ENCODE data around the gene PIGH.

PIGH gene

DNA sequence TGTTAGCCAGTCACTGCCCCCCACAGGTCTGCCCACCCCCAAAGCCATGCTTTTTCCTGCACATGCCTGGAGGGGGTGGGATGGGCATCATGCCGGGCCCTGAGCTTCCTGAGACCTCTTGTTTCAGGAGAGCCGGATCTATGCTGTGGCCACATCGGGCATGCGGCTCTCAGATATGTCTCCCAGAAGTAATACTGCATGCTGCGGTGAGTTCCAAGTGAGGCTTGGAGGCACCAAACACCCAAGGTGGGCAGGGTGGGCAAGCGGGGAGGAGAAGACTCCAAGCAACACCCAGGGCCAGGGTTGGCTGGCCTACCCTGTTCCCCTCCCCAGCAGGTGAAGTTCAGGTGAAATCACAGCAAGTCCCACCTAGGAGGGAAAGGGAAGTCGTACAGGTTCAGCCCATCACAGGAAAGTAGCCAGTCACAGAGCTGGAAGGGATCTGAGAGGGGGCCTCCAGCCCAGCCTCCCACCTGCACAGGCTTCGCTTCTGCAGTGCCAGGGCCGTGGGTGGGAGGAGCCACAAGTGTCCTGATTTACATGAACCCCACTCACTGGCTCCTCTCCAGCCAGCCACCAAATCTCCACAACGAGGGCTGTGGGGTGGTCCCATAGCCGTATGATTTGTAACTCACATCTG, 30.9 kb downstream of the PIGH start:
- no peaks in the 10 kb centered on the region for H3K9me3 ChIP-seq (ENCODE audit: control insufficient read depth, low read length)
- peaks cover 13% of the 10 kb centered on the region for H3K4me1 ChIP-seq (ENCODE audit: control insufficient read depth, insufficient read depth, low read length)
- no peak overlapping the region for H3K27ac ChIP-seq (ENCODE audit: insufficient read depth, low read depth, low read length, poor library complexity, severe bottlenecking)
- H3K36me3 ChIP-seq (ENCODE audit: control insufficient read depth, insufficient read depth, low read length), result no peaks in the 10 kb centered on the region
- no peaks in the 10 kb centered on the region for H3K27me3 ChIP-seq (ENCODE audit: control insufficient read depth, insufficient read depth, low read length, poor library complexity, severe bottlenecking)
- 84% methylated on average over 11 of the region's 11 CpGs for whole genome bisulfite sequencing, 2 experiments
- H3K4me3 ChIP-seq (ENCODE audit: insufficient read depth, low read depth, low read length), result no peak overlapping the region

DNA sequence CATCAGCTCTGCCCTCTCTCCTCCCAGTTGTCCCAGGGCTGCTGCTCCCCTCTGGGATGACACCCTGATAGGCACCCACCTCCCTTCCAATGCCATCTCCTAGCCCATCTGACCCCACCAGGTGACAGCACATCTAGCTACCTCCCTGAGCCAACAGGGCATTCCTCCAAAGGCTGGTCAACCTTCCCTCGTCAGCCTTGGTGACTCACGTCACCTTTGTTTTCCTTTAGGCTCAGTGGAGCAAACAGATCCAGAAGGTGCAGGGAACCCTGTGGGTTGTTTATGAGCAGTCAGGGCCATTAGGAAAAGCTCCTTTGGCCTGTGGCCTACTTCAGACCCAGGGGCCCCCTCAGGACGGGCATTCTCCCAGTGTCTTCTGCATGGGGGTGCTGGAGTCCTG, 32.4 kb downstream of the PIGH start:
- Histone ChIP-seq H3K4me3 (ENCODE audit: insufficient read depth, low read depth, low read length) (no peak overlapping the region), H3K4me1 (ENCODE audit: control insufficient read depth, insufficient read depth, low read length) (peaks cover 13% of the 10 kb centered on the region), H3K9me3 (ENCODE audit: control insufficient read depth, low read length) (no peaks in the 10 kb centered on the region), H3K27me3 (ENCODE audit: control insufficient read depth, insufficient read depth, low read length, poor library complexity, severe bottlenecking) (no peaks in the 10 kb centered on the region), H3K36me3 (ENCODE audit: control insufficient read depth, insufficient read depth, low read length) (no peaks in the 10 kb centered on the region), H3K27ac (ENCODE audit: insufficient read depth, low read depth, low read length, poor library complexity, severe bottlenecking) (no peak overlapping the region)
- WGBS, 2 experiments, result 88 to 95% methylated on average over 3 of the region's 3 CpGs

- H3K4me1 ChIP-seq (ENCODE audit: control insufficient read depth, insufficient read depth, low read length), result peaks cover 13% of the 10 kb centered on the region
- no peaks in the 10 kb centered on the region for H3K9me3 ChIP-seq (ENCODE audit: control insufficient read depth, low read length)
- 71 to 76% methylated on average over 6 of the region's 6 CpGs for WGBS, 2 experiments
- no peaks in the 10 kb centered on the region for H3K36me3 ChIP-seq (ENCODE audit: control insufficient read depth, insufficient read depth, low read length)
- no peaks in the 10 kb centered on the region for H3K27me3 ChIP-seq (ENCODE audit: control insufficient read depth, insufficient read depth, low read length, poor library complexity, severe bottlenecking)
- no peak overlapping the region for H3K4me3 ChIP-seq (ENCODE audit: insufficient read depth, low read depth, low read length)
- peak overlapping the region; percentile 11 for H3K27ac ChIP-seq (ENCODE audit: insufficient read depth, low read depth, low read length, poor library complexity, severe bottlenecking)
Observed at GRCh38 chr14:67566908-67567307, 33.2 kb downstream of the PIGH start.

GRCh38 chr14:67564236-67564635, 35.8 kb downstream of the PIGH start:
- 91 to 95% methylated on average over 5 of the region's 5 CpGs for WGBS, 2 experiments
- Histone ChIP-seq H3K4me1 (ENCODE audit: control insufficient read depth, insufficient read depth, low read length) (peaks cover 7% of the 10 kb centered on the region), H3K4me3 (ENCODE audit: insufficient read depth, low read depth, low read length) (no peak overlapping the region), H3K27me3 (ENCODE audit: control insufficient read depth, insufficient read depth, low read length, poor library complexity, severe bottlenecking) (no peaks in the 10 kb centered on the region), H3K9me3 (ENCODE audit: control insufficient read depth, low read length) (no peaks in the 10 kb centered on the region), H3K36me3 (ENCODE audit: control insufficient read depth, insufficient read depth, low read length) (no peaks in the 10 kb centered on the region), H3K27ac (ENCODE audit: insufficient read depth, low read depth, low read length, poor library complexity, severe bottlenecking) (no peak overlapping the region)

DNA sequence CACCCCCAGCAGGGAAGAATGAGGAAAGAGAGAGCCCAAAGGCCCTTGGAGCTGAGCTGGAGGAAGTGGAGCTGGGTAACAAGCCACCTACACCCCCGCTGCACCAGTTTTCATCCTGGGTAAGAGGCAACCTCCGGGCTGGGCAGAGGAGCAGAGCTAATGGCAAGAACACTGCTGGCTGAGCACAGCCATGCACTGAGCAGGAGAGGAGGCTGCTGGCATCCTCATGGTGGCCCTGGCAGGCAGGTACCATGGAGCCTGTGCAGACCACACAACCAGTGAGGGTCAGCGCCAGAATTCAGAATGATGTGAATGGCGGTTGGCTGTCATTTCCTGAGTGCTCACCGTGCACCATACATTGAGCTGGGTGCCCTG, 37.3 kb downstream of the PIGH start:
- no peaks in the 10 kb centered on the region for H3K36me3 ChIP-seq (ENCODE audit: control insufficient read depth, insufficient read depth, low read length)
- no peaks in the 10 kb centered on the region for H3K27me3 ChIP-seq (ENCODE audit: control insufficient read depth, insufficient read depth, low read length, poor library complexity, severe bottlenecking)
- peaks cover 5% of the 10 kb centered on the region for H3K4me1 ChIP-seq (ENCODE audit: control insufficient read depth, insufficient read depth, low read length)
- H3K27ac ChIP-seq (ENCODE audit: insufficient read depth, low read depth, low read length, poor library complexity, severe bottlenecking), result no peak overlapping the region
- no peak overlapping the region for H3K4me3 ChIP-seq (ENCODE audit: insufficient read depth, low read depth, low read length)
- 96% methylated on average over 5 of the region's 5 CpGs for WGBS, 2 experiments
- no peaks in the 10 kb centered on the region for H3K9me3 ChIP-seq (ENCODE audit: control insufficient read depth, low read length)

DNA sequence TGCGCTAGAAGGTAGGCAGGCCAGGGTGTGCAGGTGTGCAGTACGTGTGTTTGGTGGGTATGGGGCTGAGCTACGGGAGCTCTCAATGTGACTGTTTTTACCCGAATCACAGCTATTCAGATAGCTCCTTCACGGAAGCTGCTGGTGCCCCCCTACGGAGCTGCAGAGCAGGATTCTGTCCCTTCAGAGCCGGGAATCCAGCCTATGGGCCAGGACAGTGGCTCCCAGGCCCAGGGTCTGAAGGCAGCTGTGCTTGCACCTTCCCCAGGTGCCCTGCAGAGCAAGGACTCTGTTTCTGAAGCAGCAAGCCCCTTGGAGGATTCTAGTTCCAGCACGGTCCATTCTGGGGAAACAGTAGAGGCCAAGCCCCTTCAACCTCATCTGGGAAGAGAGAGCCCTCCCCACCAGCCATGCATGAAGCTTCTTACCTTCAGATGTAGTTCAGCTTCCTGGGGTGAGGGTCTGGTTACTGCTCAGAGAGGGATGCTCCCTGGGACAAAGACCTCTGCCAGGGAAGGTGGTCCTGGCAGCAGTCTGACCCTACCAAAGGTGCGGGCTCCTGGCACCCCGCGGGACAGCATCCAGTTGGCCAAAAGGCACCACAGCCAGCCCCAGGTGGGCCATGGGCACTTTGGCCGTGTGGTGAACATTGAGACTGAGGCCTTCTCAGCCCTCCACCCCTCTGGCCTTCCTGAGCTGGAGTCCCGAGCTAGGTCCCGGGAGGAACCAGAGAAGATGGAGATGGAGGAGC, 37.9 kb downstream of the PIGH start:
- Histone ChIP-seq H3K27ac (ENCODE audit: insufficient read depth, low read depth, low read length, poor library complexity, severe bottlenecking) (no peak overlapping the region), H3K4me1 (ENCODE audit: control insufficient read depth, insufficient read depth, low read length) (peaks cover 5% of the 10 kb centered on the region), H3K27me3 (ENCODE audit: control insufficient read depth, insufficient read depth, low read length, poor library complexity, severe bottlenecking) (no peaks in the 10 kb centered on the region), H3K4me3 (ENCODE audit: insufficient read depth, low read depth, low read length) (no peak overlapping the region), H3K36me3 (ENCODE audit: control insufficient read depth, insufficient read depth, low read length) (no peaks in the 10 kb centered on the region), H3K9me3 (ENCODE audit: control insufficient read depth, low read length) (no peaks in the 10 kb centered on the region)
- 91% methylated on average over 14 of the region's 14 CpGs for WGBS, 2 experiments

- H3K27ac ChIP-seq (ENCODE audit: insufficient read depth, low read depth, low read length, poor library complexity, severe bottlenecking), result no peak overlapping the region
- no peaks in the 10 kb centered on the region for H3K9me3 ChIP-seq (ENCODE audit: control insufficient read depth, low read length)
- WGBS, 2 experiments, result 69 to 73% methylated on average over 4 of the region's 4 CpGs
- no peak overlapping the region for H3K4me3 ChIP-seq (ENCODE audit: insufficient read depth, low read depth, low read length)
- no peaks in the 10 kb centered on the region for H3K36me3 ChIP-seq (ENCODE audit: control insufficient read depth, insufficient read depth, low read length)
- H3K27me3 ChIP-seq (ENCODE audit: control insufficient read depth, insufficient read depth, low read length, poor library complexity, severe bottlenecking), result no peaks in the 10 kb centered on the region
- H3K4me1 ChIP-seq (ENCODE audit: control insufficient read depth, insufficient read depth, low read length), result no peaks in the 10 kb centered on the region
Observed at GRCh38 chr14:67559639-67560038, 40.4 kb downstream of the PIGH start.

- H3K27me3 ChIP-seq (ENCODE audit: control insufficient read depth, insufficient read depth, low read length, poor library complexity, severe bottlenecking), result no peaks in the 10 kb centered on the region
- 85 to 92% methylated on average over 3 of the region's 3 CpGs for WGBS, 2 experiments
- H3K27ac ChIP-seq (ENCODE audit: insufficient read depth, low read depth, low read length, poor library complexity, severe bottlenecking), result no peak overlapping the region
Observed at GRCh38 chr14:67557656-67558055, 42.4 kb downstream of the PIGH start.

DNA sequence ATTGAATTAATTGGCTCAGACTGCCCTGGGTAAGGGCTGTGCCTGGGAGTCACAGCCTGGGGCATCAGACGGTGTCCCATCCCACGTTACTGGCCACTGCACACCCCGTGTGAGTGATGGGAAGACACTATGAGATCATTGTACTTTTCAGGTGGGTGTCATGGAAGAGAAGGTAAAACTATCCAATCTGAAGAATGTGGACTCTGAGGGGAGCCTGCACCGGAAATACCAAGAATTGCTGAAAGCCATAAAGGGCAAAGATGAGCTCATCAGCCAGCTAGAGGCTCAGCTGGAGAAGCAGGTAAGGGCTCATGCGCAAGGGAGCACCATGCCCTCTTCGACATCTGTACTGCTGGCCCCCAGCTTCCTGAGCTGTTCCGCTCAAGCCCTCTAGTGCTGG, 43.0 kb downstream of the PIGH start:
- H3K36me3 ChIP-seq (ENCODE audit: control insufficient read depth, insufficient read depth, low read length), result no peaks in the 10 kb centered on the region
- no peaks in the 10 kb centered on the region for H3K4me1 ChIP-seq (ENCODE audit: control insufficient read depth, insufficient read depth, low read length)
- H3K27ac ChIP-seq (ENCODE audit: insufficient read depth, low read depth, low read length, poor library complexity, severe bottlenecking), result no peak overlapping the region
- 92 to 93% methylated on average over 7 of the region's 7 CpGs for WGBS, 2 experiments
- no peaks in the 10 kb centered on the region for H3K27me3 ChIP-seq (ENCODE audit: control insufficient read depth, insufficient read depth, low read length, poor library complexity, severe bottlenecking)
- H3K9me3 ChIP-seq (ENCODE audit: control insufficient read depth, low read length), result no peaks in the 10 kb centered on the region
- no peak overlapping the region for H3K4me3 ChIP-seq (ENCODE audit: insufficient read depth, low read depth, low read length)

More at GRCh38 chr14:67557656-67558055, 42.4 kb downstream of the PIGH start:
- Histone ChIP-seq H3K36me3 (ENCODE audit: control insufficient read depth, insufficient read depth, low read length) (no peaks in the 10 kb centered on the region), H3K4me1 (ENCODE audit: control insufficient read depth, insufficient read depth, low read length) (no peaks in the 10 kb centered on the region), H3K4me3 (ENCODE audit: insufficient read depth, low read depth, low read length) (no peak overlapping the region), H3K9me3 (ENCODE audit: control insufficient read depth, low read length) (no peaks in the 10 kb centered on the region)

GRCh38 chr14:67556671-67557070, 43.4 kb downstream of the PIGH start:
- Histone ChIP-seq H3K4me3 (ENCODE audit: insufficient read depth, low read depth, low read length) (no peak overlapping the region), H3K27me3 (ENCODE audit: control insufficient read depth, insufficient read depth, low read length, poor library complexity, severe bottlenecking) (no peaks in the 10 kb centered on the region), H3K36me3 (ENCODE audit: control insufficient read depth, insufficient read depth, low read length) (no peaks in the 10 kb centered on the region), H3K27ac (ENCODE audit: insufficient read depth, low read depth, low read length, poor library complexity, severe bottlenecking) (no peak overlapping the region), H3K4me1 (ENCODE audit: control insufficient read depth, insufficient read depth, low read length) (no peaks in the 10 kb centered on the region), H3K9me3 (ENCODE audit: control insufficient read depth, low read length) (no peaks in the 10 kb centered on the region)
- 95 to 96% methylated on average over 2 of the region's 2 CpGs for WGBS, 2 experiments

Measured in ectodermal cell (in vitro differentiated cells).